NCI-H526 treated with DMSO at 0.1 percent for 48 hours (cell line): ENCODE data around the gene ZNF526.

Experiments used
- DNase-seq: peaks from one replicate; lab custom pipeline; 2025; lab: John Stamatoyannopoulos, UW

ZNF526 gene

GRCh38 chr19:42219812-42220750 lies at the start of gene ZNF526:
Gene ZNF526, plus strand, starts transcription at chr19:42220312. Its CDS starts 4,092 bp downstream, at chr19:42224404.
- DNase-seq, result peak; percentile 98

DNA sequence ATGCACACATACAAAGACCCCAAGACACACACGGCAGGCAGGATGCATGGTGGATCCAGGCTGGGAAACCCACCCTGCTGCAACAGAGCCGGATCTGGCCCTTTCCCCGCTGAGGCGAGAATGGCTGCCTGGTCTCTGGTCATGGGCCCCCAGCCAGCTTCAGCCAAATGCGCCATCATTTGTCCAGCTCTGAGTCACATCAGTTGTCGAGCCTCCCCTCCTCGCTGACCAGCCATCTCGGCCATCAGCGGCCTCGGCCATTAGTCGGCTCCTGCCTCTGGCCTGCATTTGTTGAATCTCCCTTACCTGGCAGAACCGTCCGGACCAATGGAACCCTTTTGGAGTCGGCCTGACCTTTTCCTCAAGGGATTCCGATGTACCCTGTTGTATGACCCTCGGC lies 49.4 kb upstream of the ZNF526 start:
- no peak for DNase-seq

- DNase-seq, result no peak
Observed at GRCh38 chr19:42172261-42172660, 47.9 kb upstream of the ZNF526 start.

- DNase-seq, result no peak
Observed at GRCh38 chr19:42173695-42174094, 46.4 kb upstream of the ZNF526 start.

- no peak for DNase-seq
Observed at GRCh38 chr19:42174188-42174587, 45.9 kb upstream of the ZNF526 start.

- no peak for DNase-seq
Observed at GRCh38 chr19:42174958-42175734, 45.0 kb upstream of the ZNF526 start.

DNA sequence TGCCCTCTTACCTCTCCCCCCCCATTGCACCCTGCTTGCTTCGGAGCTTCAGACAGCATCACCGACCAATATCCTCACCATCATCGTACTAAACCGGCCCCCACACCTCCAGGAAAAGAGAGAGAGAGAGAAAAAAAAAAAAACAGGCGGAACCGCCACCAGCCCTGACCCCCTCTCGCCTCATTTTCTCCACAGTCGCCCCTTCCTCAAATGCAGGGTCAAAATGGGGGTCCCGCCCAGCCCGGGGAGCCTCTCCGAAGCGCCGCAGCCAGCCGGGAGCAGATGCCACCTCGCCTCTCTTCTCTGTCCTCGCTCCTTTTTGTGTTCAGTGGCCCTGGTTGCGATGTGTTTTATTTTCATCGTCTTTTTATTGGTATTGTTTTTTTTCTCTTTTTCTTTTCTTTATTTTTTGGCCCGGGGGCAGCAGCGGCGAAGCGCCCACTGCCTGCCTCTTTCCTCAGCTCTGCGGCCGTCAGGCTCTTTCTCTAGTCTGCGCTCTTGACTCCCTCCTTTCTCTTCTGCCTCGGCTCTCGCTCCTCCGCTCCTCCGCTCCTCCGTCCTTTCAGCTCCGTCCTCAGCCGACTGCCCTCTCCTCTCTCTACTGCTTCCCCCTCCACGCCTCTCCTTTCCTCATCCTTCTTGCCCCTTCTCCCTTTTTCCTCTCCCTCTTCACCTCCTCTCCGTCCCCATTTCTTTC lies 44.0 kb upstream of the ZNF526 start:
- peak; percentile 50 for DNase-seq

- DNase-seq, result no peak
Observed at GRCh38 chr19:42176649-42176989, 43.5 kb upstream of the ZNF526 start.

- peak; percentile 91 for DNase-seq
Observed at GRCh38 chr19:42176990-42177685, 43.0 kb upstream of the ZNF526 start.

DNA sequence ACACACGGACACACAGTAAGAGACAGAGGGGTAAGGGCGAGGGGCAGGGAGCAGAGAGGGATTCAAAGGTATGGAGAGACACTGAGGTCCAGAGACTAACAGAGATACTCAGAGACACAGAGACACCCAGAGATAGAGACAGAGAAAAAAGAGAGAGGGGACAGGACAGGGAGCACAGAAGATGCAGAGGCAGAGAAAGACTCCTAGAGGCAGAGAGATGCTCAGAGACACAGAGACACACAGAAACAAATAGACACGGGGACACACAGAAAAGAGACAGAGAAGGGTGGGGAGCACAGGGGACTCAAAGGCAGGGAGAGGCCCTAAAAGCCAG lies 42.5 kb upstream of the ZNF526 start:
- no peak for DNase-seq

GRCh38 chr19:42178791-42179674 lies 41.1 kb upstream of the ZNF526 start:
- DNase-seq, result no peak

DNA sequence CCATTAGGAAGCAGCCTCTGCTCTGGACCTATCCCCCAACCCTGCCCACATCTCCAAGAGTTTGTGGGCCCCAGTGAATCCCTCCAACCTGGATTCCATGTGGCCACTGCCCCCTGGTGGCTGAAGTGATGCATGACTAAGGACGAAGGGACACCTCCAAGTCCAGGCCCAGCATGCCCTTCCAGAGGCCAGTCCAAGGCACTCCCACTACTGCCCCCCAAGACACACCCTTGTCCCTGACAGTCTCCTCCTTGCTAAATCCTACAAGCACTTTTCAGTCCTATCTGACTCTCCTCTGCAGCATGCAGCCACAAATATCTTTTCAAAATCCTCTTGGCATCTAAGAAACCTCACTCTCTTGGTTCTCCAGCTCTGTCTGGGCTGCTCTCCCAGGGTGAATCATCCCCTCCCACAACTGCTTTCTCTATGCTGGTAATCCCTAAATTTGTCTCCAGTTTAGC lies 35.7 kb upstream of the ZNF526 start:
- peak; percentile 49 for DNase-seq

- no peak for DNase-seq
Observed at GRCh38 chr19:42185277-42185676, 34.8 kb upstream of the ZNF526 start.

DNA sequence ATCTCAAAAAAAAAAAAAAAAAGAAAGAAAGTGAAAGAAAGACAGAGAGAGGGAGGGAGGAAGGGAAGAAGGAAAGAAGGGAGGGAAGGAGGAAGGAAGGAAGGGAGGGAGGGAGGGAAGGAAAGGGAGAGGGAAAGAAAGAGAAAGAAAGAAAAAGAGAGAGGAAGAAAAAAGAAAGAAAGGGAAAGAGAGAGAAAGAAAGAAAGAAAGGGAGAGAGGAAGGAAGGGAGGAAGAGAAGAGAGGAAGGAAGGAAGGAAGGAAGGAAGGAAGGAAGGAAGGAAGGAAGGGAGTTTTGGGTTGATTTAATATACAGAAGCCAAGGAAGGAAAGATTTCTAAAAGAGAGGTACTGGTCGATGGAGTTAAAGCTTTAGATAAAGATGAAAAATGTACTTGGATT lies 31.4 kb upstream of the ZNF526 start:
- DNase-seq, result no peak

- no peak for DNase-seq
Observed at GRCh38 chr19:42189133-42189532, 31.0 kb upstream of the ZNF526 start.

- DNase-seq, result no peak
Observed at GRCh38 chr19:42191330-42191729, 28.8 kb upstream of the ZNF526 start.

DNA sequence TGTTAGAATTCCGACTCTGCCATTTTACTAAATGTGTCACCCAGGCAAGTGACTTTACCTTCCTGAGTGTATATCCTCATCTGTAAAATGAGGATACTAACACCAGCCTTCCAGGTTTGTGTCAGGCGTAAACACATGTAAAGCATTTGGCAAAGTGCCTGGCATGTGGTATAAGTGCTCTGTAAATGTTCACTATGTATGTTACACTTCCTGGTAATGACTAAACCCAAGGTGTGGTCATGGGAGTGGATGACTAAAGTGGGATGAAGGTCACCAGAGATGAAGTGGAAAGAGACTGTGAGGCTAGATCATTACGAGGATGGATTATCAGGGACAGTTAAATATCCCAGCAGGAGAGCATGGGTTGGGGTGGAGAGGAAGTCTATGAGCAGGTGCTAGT lies 28.3 kb upstream of the ZNF526 start:
- DNase-seq, result no peak

GRCh38 chr19:42193294-42193693 lies 26.8 kb upstream of the ZNF526 start:
- DNase-seq, result no peak

- DNase-seq, result no peak
Observed at GRCh38 chr19:42193706-42194105, 26.4 kb upstream of the ZNF526 start.

DNA sequence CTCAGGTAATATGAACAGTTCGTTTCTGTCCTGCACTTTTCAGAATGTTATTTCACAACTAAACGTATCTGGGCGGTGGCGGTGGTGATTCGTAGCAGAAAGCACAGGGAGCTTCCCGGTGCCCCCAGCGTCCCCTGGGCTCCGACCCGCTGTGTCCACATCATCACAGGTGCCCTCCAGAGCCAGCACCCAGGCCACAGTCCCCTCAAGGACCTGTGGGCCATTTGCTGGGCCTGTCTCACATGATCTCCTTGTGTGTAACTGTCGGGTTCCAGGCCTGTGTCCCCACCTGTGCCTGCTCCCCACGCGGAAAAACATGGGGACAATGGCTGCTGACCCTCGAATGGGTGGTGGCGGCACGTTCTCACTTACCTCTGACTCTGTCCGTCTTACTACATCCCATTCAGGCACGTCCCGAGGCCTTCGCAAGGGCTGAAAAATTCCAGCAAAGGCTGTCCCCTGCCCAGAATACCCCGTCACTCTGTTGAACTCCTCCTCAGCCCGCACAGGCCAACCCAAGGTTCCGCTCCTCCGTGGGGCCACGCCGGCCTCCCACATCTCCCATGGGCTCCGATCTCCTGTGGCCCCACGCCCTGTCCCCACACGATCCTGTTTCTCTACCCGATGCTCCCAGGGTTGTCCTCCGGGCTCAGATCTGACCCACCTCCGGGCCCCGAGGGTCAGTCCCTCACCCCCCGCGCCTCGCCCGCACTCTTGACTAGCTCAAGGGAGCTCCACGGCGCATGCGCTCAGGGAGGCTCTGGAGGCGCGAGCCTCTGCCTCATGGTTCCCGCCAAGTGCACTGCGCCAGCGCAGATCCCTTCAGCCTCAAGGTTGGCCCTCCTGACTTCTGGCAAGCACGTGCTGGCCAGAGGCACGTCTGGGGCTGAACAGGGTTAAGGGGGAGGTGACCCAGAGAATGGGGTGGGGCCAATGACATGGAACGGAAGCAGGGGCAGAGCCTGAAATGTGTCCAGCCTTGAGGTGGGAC lies 23.8 kb upstream of the ZNF526 start:
- DNase-seq, result no peak
